Vagina (tissue), 2 donors: ENCODE results near the gene RHBG.

Experiments
- POLR2A ChIP-seq, 2 donors: fragments of 450-650 bp; IDR thresholded peaks; one replicate each; pipeline ENCODE4 v1.6.1; 2017; ENCODE audit warnings: antibody characterized with exemption in 2 of 2, mild to moderate bottlenecking in 2 of 2, moderate library complexity in 2 of 2
- POLR2AphosphoS5 ChIP-seq, 2 donors: sonication (generic); formaldehyde crosslinking; IDR thresholded peaks; one replicate each; pipeline ENCODE4 v1.9.0; 2017; ENCODE audit warnings: antibody characterized with exemption in 2 of 2, mild to moderate bottlenecking in 2 of 2, low read depth in 1 of 2; ENCODE audit not compliant: insufficient read depth in 1 of 2
- TF ChIP-seq, protein P1 (sequence below), 3 experiments: fragments of 450-650 bp in 2 of 3; fragments of 200-600 bp in 1 of 3; sonication (generic) in 1 of 3; IDR thresholded peaks; one replicate each; pipeline ENCODE4 v1.5.1; 2017 to 2019; ENCODE audit warnings: antibody characterized with exemption in 3 of 3, mild to moderate bottlenecking in 2 of 3, moderate library complexity in 2 of 3

GRCh38 chr1:156384658-156385057 lies 15.6 kb downstream of the RHBG start:
- TF ChIP-seq POLR2A (IDR thresholded peaks at IDR 0.05) (no peak), POLR2AphosphoS5 (IDR thresholded peaks at IDR 0.05; ENCODE audit: insufficient read depth in 1 of 2, low read depth in 1 of 2) (no peak)
- TF ChIP-seq, protein P1, sequence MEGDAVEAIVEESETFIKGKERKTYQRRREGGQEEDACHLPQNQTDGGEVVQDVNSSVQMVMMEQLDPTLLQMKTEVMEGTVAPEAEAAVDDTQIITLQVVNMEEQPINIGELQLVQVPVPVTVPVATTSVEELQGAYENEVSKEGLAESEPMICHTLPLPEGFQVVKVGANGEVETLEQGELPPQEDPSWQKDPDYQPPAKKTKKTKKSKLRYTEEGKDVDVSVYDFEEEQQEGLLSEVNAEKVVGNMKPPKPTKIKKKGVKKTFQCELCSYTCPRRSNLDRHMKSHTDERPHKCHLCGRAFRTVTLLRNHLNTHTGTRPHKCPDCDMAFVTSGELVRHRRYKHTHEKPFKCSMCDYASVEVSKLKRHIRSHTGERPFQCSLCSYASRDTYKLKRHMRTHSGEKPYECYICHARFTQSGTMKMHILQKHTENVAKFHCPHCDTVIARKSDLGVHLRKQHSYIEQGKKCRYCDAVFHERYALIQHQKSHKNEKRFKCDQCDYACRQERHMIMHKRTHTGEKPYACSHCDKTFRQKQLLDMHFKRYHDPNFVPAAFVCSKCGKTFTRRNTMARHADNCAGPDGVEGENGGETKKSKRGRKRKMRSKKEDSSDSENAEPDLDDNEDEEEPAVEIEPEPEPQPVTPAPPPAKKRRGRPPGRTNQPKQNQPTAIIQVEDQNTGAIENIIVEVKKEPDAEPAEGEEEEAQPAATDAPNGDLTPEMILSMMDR (IDR thresholded peaks at IDR 0.05), result no peak
